Measurements from ENCODE around the gene VPS41.

- TF ChIP-seq CTCF (conservative IDR thresholded peaks at IDR 0.05) (no peak), ZFX (IDR thresholded peaks at IDR 0.05) (no peak)
Observed at GRCh38 chr7:38822549-38822948, 86.4 kb downstream of the VPS41 start.
